HepG2 (cell line): Measurements from ENCODE around the gene GTF2F2. TPM values are rescaled to one million over a fixed set of nuclear protein-coding genes. Genes with fewer than 3 reads are reported as not detected.

Experiments used
- EEA1 ChIP-seq: sonication (generic); formaldehyde crosslinking; IDR thresholded peaks from 2 replicates; pipeline ENCODE4 v1.5.1; 2020; ENCODE audit warnings: mild to moderate bottlenecking, missing genetic modification reagents, borderline replicate concordance
- HMG20A ChIP-seq: IDR thresholded peaks from 2 replicates; pipeline ENCODE4 v1.6.1; 2016; ENCODE audit warnings: borderline replicate concordance
- JARID2 ChIP-seq: sonication (generic); formaldehyde crosslinking; IDR thresholded peaks from 2 replicates; pipeline ENCODE4 v1.8.1; 2023; ENCODE audit warnings: missing genetic modification reagents, inconsistent platforms; ENCODE audit not compliant: insufficient replicate concordance
- MED1 ChIP-seq: sonication (generic); formaldehyde crosslinking; IDR thresholded peaks from 2 replicates; pipeline ENCODE4 v1.4.0; 2020; ENCODE audit warnings: missing genetic modification reagents
- NCOR1 ChIP-seq: fragments of 200-600 bp; sonication (generic); IDR thresholded peaks from 2 replicates; pipeline ENCODE4 v1.7.0; 2017; ENCODE audit warnings: antibody characterized with exemption, low read length, borderline replicate concordance
- NFE2L2 ChIP-seq: fragments of 150-350 bp; IDR thresholded peaks from 2 replicates; pipeline ENCODE4 v1.6.1; 2014; ENCODE audit warnings: low read length
- SIX4 ChIP-seq: sonication (generic); formaldehyde crosslinking; IDR thresholded peaks from 2 replicates; pipeline ENCODE4 v1.4.0; 2020; ENCODE audit warnings: missing genetic modification reagents
- XBP1 ChIP-seq: sonication (generic); formaldehyde crosslinking; IDR thresholded peaks from 2 replicates; pipeline ENCODE4 v1.5.0; 2020; ENCODE audit warnings: missing genetic modification reagents
- ZKSCAN8 ChIP-seq: IDR thresholded peaks from 2 replicates; pipeline ENCODE4 v1.6.1; 2016; ENCODE audit warnings: borderline replicate concordance, missing genetic modification reagents, missing compliant biosample characterization
- ZMYM4 ChIP-seq: sonication (generic); formaldehyde crosslinking; IDR thresholded peaks from 2 replicates; pipeline ENCODE4 v1.8.1; 2023; ENCODE audit warnings: mild to moderate bottlenecking, missing genetic modification reagents
- ZNF34 ChIP-seq: sonication (generic); formaldehyde crosslinking; IDR thresholded peaks from 2 replicates; pipeline ENCODE4 v1.4.0; 2020; ENCODE audit warnings: mild to moderate bottlenecking, missing genetic modification reagents, borderline replicate concordance
- ZNF644 ChIP-seq: IDR thresholded peaks from 2 replicates; pipeline ENCODE4 v1.6.1; 2016; ENCODE audit warnings: low read depth
- ZNF709 ChIP-seq: sonication (generic); formaldehyde crosslinking; IDR thresholded peaks from 2 replicates; pipeline ENCODE4 v1.5.0; 2020; ENCODE audit warnings: mild to moderate bottlenecking, missing genetic modification reagents
- ZNF713 ChIP-seq: sonication (generic); formaldehyde crosslinking; IDR thresholded peaks from 2 replicates; pipeline ENCODE4 v1.4.0; 2020; ENCODE audit warnings: mild to moderate bottlenecking, missing genetic modification reagents
- ZNF777 ChIP-seq: sonication (generic); formaldehyde crosslinking; IDR thresholded peaks from 2 replicates; pipeline ENCODE4 v1.4.0; 2020; ENCODE audit warnings: missing genetic modification reagents
- polyA plus RNA-seq, 8 experiments: library from polyadenylated mRNA; depleted of rRNA in 3 of 8; stranded (reverse) in 7 of 8; unstranded in 1 of 8; fragments of >200 nt; fragmentation: Illumina TruSeq in 4 of 8; extraction: Trizol in 4 of 8; gene quantifications; 2 replicates each; pipeline versions ENCODE4 v1.2.1 to v1.2.3, GENCODE V29; 2011 to 2016; ENCODE audit warnings: low read depth in 4 of 8, missing spikeins in 1 of 8, mixed read lengths in 1 of 8; ENCODE audit not compliant: insufficient read depth in 1 of 8
- total RNA-seq, 5 experiments: library from RNA; depleted of rRNA; stranded (reverse); fragments of >200 nt; fragmentation: Illumina TruSeq; extraction: Trizol; gene quantifications; 2 replicates each; pipeline ENCODE4 v1.2.3, GENCODE V29; 2016; ENCODE audit warnings: low read depth in 1 of 5
- TF ChIP-seq, protein P1 (sequence below): sonication (generic); formaldehyde crosslinking; IDR thresholded peaks from 2 replicates; pipeline ENCODE4 v1.9.0; 2022; ENCODE audit warnings: low read depth, missing genetic modification reagents
- TF ChIP-seq, protein P2 (sequence below): sonication (generic); formaldehyde crosslinking; conservative IDR thresholded peaks from 2 replicates; pipeline ENCODE4 v1.4.0; 2020; ENCODE audit warnings: mild to moderate bottlenecking, missing genetic modification reagents, moderate library complexity
- TF ChIP-seq, protein P3 (sequence below): sonication (generic); formaldehyde crosslinking; IDR thresholded peaks from 2 replicates; pipeline ENCODE4 v1.8.1; 2023; ENCODE audit warnings: mild to moderate bottlenecking, missing genetic modification reagents
- TF ChIP-seq, protein P4 (sequence below): conservative IDR thresholded peaks from 2 replicates; pipeline ENCODE4 v1.6.1; 2018; ENCODE audit warnings: missing genetic modification reagents
- TF ChIP-seq, protein P5 (sequence below): sonication (generic); formaldehyde crosslinking; IDR thresholded peaks from 2 replicates; pipeline ENCODE4 v1.4.0; 2020; ENCODE audit warnings: low read depth, mild to moderate bottlenecking, missing genetic modification reagents
- TF ChIP-seq, protein P6 (sequence below): IDR thresholded peaks from 2 replicates; pipeline ENCODE4 v1.6.1; 2016

The GTF2F2 gene
- total and polyA plus RNA-seq, 2 of the 13 experiments (the other 11 are each of a cell fraction or from before 2014, with no cell fraction given) = 10.6 to 32.8 TPM

DNA sequence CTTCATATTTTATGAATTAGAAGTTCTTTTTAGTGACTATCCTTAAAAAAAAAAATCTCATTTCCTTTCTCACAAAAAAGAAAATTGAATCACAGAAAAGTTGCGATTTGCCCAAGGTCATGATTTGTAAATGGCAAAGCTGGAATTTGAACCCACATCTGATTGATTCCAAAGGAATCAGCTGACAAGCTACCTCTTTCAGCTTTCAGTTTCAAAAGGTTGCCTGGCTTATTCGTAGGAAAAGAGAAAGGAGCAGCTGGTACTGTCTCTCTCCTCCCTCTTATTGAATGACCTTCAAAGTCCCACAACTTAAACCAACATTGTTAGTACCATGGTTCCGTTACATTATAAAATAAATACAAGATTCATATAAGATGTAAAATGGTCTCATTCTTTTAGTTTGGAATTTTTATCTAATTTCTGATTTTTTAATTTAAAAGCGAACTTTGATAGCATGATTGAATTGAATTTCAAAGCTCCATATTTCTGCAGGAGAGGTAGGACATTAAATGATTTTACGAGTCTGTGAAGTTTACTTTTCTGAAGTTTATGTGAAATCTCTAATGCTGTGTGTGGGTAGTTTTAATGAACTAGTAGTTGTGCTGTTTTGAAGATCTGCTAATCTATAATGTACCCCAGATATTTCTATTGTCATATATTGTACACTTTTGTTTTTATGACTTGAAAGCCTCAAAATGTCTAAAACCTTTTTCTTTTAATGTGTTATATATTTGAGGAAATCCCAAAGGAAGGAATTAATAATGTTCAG lies 99.0 kb downstream of the GTF2F2 start (continued):
- TF ChIP-seq, protein P1, sequence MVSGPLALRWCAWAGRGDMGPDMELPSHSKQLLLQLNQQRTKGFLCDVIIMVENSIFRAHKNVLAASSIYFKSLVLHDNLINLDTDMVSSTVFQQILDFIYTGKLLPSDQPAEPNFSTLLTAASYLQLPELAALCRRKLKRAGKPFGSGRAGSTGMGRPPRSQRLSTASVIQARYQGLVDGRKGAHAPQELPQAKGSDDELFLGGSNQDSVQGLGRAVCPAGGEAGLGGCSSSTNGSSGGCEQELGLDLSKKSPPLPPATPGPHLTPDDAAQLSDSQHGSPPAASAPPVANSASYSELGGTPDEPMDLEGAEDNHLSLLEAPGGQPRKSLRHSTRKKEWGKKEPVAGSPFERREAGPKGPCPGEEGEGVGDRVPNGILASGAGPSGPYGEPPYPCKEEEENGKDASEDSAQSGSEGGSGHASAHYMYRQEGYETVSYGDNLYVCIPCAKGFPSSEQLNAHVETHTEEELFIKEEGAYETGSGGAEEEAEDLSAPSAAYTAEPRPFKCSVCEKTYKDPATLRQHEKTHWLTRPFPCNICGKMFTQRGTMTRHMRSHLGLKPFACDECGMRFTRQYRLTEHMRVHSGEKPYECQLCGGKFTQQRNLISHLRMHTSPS (CRISPR knock-in tag) = no peak
- TF ChIP-seq XBP1 (CRISPR knock-in tag) = no peak
- TF ChIP-seq ZKSCAN8 = no peak
- TF ChIP-seq ZNF709 (CRISPR knock-in tag) = no peak
- no peak for TF ChIP-seq ZNF713 (CRISPR knock-in tag)
- peak; percentile 49; the same call in 1 of the 2 replicates for TF ChIP-seq NCOR1
- TF ChIP-seq ZMYM4 (CRISPR knock-in tag) = peak; percentile 59
- TF ChIP-seq MED1 (CRISPR knock-in tag) = 0 out of 2 replicates have a peak, but pooled peaks have one; percentile 16
- TF ChIP-seq, protein P2, sequence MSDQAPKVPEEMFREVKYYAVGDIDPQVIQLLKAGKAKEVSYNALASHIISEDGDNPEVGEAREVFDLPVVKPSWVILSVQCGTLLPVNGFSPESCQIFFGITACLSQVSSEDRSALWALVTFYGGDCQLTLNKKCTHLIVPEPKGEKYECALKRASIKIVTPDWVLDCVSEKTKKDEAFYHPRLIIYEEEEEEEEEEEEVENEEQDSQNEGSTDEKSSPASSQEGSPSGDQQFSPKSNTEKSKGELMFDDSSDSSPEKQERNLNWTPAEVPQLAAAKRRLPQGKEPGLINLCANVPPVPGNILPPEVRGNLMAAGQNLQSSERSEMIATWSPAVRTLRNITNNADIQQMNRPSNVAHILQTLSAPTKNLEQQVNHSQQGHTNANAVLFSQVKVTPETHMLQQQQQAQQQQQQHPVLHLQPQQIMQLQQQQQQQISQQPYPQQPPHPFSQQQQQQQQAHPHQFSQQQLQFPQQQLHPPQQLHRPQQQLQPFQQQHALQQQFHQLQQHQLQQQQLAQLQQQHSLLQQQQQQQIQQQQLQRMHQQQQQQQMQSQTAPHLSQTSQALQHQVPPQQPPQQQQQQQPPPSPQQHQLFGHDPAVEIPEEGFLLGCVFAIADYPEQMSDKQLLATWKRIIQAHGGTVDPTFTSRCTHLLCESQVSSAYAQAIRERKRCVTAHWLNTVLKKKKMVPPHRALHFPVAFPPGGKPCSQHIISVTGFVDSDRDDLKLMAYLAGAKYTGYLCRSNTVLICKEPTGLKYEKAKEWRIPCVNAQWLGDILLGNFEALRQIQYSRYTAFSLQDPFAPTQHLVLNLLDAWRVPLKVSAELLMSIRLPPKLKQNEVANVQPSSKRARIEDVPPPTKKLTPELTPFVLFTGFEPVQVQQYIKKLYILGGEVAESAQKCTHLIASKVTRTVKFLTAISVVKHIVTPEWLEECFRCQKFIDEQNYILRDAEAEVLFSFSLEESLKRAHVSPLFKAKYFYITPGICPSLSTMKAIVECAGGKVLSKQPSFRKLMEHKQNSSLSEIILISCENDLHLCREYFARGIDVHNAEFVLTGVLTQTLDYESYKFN (CRISPR knock-in tag) = peak; percentile 65
- TF ChIP-seq SIX4 (CRISPR knock-in tag) = no peak
- TF ChIP-seq ZNF644 (CRISPR knock-in tag) = peak; percentile 58
- TF ChIP-seq JARID2 (CRISPR knock-in tag) = no peak
- TF ChIP-seq EEA1 (CRISPR knock-in tag) = no peak
- TF ChIP-seq, protein P3, sequence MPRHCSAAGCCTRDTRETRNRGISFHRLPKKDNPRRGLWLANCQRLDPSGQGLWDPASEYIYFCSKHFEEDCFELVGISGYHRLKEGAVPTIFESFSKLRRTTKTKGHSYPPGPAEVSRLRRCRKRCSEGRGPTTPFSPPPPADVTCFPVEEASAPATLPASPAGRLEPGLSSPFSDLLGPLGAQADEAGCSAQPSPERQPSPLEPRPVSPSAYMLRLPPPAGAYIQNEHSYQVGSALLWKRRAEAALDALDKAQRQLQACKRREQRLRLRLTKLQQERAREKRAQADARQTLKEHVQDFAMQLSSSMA (CRISPR knock-in tag) = no peak
- no peak for TF ChIP-seq ZNF34
- TF ChIP-seq ZNF777 = no peak
- TF ChIP-seq, protein P4, sequence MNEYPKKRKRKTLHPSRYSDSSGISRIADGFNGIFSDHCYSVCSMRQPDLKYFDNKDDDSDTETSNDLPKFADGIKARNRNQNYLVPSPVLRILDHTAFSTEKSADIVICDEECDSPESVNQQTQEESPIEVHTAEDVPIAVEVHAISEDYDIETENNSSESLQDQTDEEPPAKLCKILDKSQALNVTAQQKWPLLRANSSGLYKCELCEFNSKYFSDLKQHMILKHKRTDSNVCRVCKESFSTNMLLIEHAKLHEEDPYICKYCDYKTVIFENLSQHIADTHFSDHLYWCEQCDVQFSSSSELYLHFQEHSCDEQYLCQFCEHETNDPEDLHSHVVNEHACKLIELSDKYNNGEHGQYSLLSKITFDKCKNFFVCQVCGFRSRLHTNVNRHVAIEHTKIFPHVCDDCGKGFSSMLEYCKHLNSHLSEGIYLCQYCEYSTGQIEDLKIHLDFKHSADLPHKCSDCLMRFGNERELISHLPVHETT (CRISPR knock-in tag) = no peak
- TF ChIP-seq, protein P5, sequence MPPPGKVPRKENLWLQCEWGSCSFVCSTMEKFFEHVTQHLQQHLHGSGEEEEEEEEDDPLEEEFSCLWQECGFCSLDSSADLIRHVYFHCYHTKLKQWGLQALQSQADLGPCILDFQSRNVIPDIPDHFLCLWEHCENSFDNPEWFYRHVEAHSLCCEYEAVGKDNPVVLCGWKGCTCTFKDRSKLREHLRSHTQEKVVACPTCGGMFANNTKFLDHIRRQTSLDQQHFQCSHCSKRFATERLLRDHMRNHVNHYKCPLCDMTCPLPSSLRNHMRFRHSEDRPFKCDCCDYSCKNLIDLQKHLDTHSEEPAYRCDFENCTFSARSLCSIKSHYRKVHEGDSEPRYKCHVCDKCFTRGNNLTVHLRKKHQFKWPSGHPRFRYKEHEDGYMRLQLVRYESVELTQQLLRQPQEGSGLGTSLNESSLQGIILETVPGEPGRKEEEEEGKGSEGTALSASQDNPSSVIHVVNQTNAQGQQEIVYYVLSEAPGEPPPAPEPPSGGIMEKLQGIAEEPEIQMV (CRISPR knock-in tag) = no peak
- TF ChIP-seq NFE2L2 = no peak
- TF ChIP-seq, protein P6, sequence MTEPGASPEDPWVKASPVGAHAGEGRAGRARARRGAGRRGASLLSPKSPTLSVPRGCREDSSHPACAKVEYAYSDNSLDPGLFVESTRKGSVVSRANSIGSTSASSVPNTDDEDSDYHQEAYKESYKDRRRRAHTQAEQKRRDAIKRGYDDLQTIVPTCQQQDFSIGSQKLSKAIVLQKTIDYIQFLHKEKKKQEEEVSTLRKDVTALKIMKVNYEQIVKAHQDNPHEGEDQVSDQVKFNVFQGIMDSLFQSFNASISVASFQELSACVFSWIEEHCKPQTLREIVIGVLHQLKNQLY (CRISPR knock-in tag) = no peak
- no peak for TF ChIP-seq HMG20A (CRISPR knock-in tag)
